AG04450 (cell line): ENCODE data around the gene SLC52A1. TPM values are rescaled to one million over a fixed set of nuclear protein-coding genes. Genes with fewer than 3 reads are reported as not detected.
A peak's percentile ranks its signal among the peaks of the same experiment; 100 is the strongest.
"Not testable (repeated sequence)": the region's sequence is repeated elsewhere in the genome, so short reads cannot be mapped to it uniquely, and the experiment has no call there.

Experiments
- CTCF ChIA-PET: fragments of 300-600, 350-600 bp; formaldehyde crosslinking; extraction: SDS; loops from one replicate; lab custom pipeline; 2022; ENCODE audit warnings: antibody characterized with exemption, inconsistent platforms; lab: Charles Lee
- POLR2A ChIA-PET: fragments of 350-600 bp; formaldehyde crosslinking; extraction: SDS; loops from one replicate; lab custom pipeline; 2021; ENCODE audit warnings: antibody characterized with exemption, inconsistent platforms; lab: Yijun Ruan, JAX
- DNase-seq: peaks from one replicate; pipeline ENCODE4 v3.0.0-alpha.2; 2011; ENCODE audit warnings: low read depth, low spot score
- H3K27ac ChIP-seq: one replicate; pipeline ENCODE4 v1.5.1; 2012; ENCODE audit warnings: low read depth, low read length, control low read depth
- H3K27me3 ChIP-seq: one replicate; pipeline ENCODE4 v1.6.0; 2012; ENCODE audit warnings: low read length; ENCODE audit not compliant: control insufficient read depth, insufficient read depth
- H3K4me3 ChIP-seq: 2 replicates; pipeline ENCODE4 v1.5.1; 2011; ENCODE audit warnings: mild to moderate bottlenecking, low read depth, low read length, control low read depth
- H3K9me3 ChIP-seq: 2 replicates; pipeline ENCODE4 v1.5.1; 2012; ENCODE audit warnings: low read length; ENCODE audit not compliant: control insufficient read depth, insufficient read depth
- CTCF ChIP-seq: IDR thresholded peaks from 2 replicates; pipeline ENCODE4 v1.5.1; 2011; ENCODE audit warnings: low read depth, low read length, control low read depth, inconsistent platforms
- polyA minus RNA-seq: library from RNA; depleted of rRNA, polyadenylated mRNA; stranded (reverse); fragments of >200 nt; gene quantifications from 2 replicates; pipeline ENCODE4 v1.2.3, GENCODE V29; 2011; rRNA and poly(A)+ RNA removed
- polyA plus RNA-seq: library from polyadenylated mRNA; depleted of rRNA; stranded (reverse); fragments of >200 nt; gene quantifications from 2 replicates; pipeline ENCODE4 v1.2.3, GENCODE V29; 2011; rRNA removed

Gene SLC52A1
- polyA plus RNA-seq (not detected in 2 replicates), polyA minus RNA-seq (not detected in 2 replicates)

- Histone ChIP-seq H3K27me3 (peaks cover 7% of the 10 kb centered on the region), H3K9me3 (peaks cover under 1% of the 10 kb centered on the region; the same call in 1 of the 2 replicates), H3K27ac (no peak within 1 kb of the TSS), H3K4me3 (peak within 1 kb of the TSS; percentile 13; the same call in 1 of the 2 replicates)
- ChIA-PET POLR2A (no interaction called here), CTCF (interaction anchor here (0.7 to 2.4 kb wide), 3 partner anchors 8 to 54 kb away, joined by 3 to 7 read pairs (median 3); no protein-coding TSS in a partner anchor)
- no peak for DNase-seq
- no peak for TF ChIP-seq CTCF
Observed at GRCh38 chr17:5035315-5035714, at the start of gene SLC52A1. TSS of gene SLC52A1 (minus strand) at chr17:5035426. CDS start at chr17:5034606, 820 bp downstream.

- no peak for DNase-seq
- no peaks in the 10 kb centered on the region for H3K27me3 ChIP-seq
- CTCF ChIA-PET = interaction anchor here (0.5 to 1.3 kb wide), 2 partner anchors 18 to 20 kb away, joined by 5 to 6 read pairs; no protein-coding TSS in a partner anchor
- POLR2A ChIA-PET = no interaction called here
- H3K9me3 ChIP-seq = peaks cover 53% of the 10 kb centered on the region
- no peak overlapping the region for H3K4me3 ChIP-seq
- H3K27ac ChIP-seq = no peak overlapping the region
- TF ChIP-seq CTCF = no peak
Observed at GRCh38 chr17:5080591-5080990, 45.4 kb upstream of the SLC52A1 start.

GRCh38 chr17:5078106-5079028 is 43.1 kb upstream of the SLC52A1 start, which contains the start of gene ZFP3:
TSS of gene ZFP3 (plus strand) at chr17:5078467. CDS start at chr17:5091505, 13,038 bp downstream.
- ChIA-PET CTCF (no interaction called here), POLR2A (interaction anchor here (0.6 kb wide), 1 partner anchor 186 kb away, joined by 7 read pairs; no protein-coding TSS in a partner anchor)
- TF ChIP-seq CTCF = 0 out of 2 replicates have a peak, but pooled peaks have one; percentile 4
- peak; percentile 24 for DNase-seq
- Histone ChIP-seq H3K27me3 (no peaks in the 10 kb centered on the region), H3K9me3 (peaks cover 37% of the 10 kb centered on the region), H3K27ac (peak within 1 kb of the TSS; percentile 47), H3K4me3 (peak within 1 kb of the TSS; percentile 72)

GRCh38 chr17:5077781-5078105 is 42.5 kb upstream of the SLC52A1 start:
- Histone ChIP-seq H3K27ac (peak overlapping the region; percentile 47), H3K4me3 (peak overlapping the region; percentile 72), H3K9me3 (peaks cover 31% of the 10 kb centered on the region), H3K27me3 (no peaks in the 10 kb centered on the region)
- DNase-seq = no peak
- ChIA-PET CTCF (no interaction called here), POLR2A (no interaction called here)
- TF ChIP-seq CTCF = no peak

GRCh38 chr17:5077275-5077674 is 42.0 kb upstream of the SLC52A1 start:
- H3K4me3 ChIP-seq, H3K27ac ChIP-seq, POLR2A ChIA-PET, DNase-seq, H3K27me3 ChIP-seq, CTCF ChIA-PET: not testable (repeated sequence)
- H3K9me3 ChIP-seq = peaks cover 26% of the 10 kb centered on the region

GRCh38 chr17:5075472-5075871 is 40.2 kb upstream of the SLC52A1 start:
- H3K27ac ChIP-seq, H3K27me3 ChIP-seq, H3K4me3 ChIP-seq, POLR2A ChIA-PET, CTCF ChIA-PET, DNase-seq: not testable (repeated sequence)
- H3K9me3 ChIP-seq = peaks cover 20% of the 10 kb centered on the region
